CD4-positive, alpha-beta T cell treated with Interleukin-17A for 4 hours (primary cell): ENCODE results near the gene PEMT.
"Not testable (repeated sequence)": the region's sequence is repeated elsewhere in the genome, so short reads cannot be mapped to it uniquely, and the experiment has no call there.

ENCODE experiments used
- DNase-seq: peaks from one replicate; pipeline ENCODE4 v3.0.0-alpha.2; 2020; ENCODE audit warnings: mixed read lengths

The PEMT gene

GRCh38 chr17:17498606-17499301 lies 92.8 kb downstream of the PEMT start:
- no peak for DNase-seq

GRCh38 chr17:17497845-17498520 lies 93.5 kb downstream of the PEMT start:
- no peak for DNase-seq

- DNase-seq = no peak
These were observed 94.3 kb downstream of the PEMT start for GRCh38 chr17:17497065-17497844.

- DNase-seq = peak; percentile 84
These were observed 95.1 kb downstream of the PEMT start, which contains the start of gene RASD1 for GRCh38 chr17:17496189-17497064. Gene RASD1, minus strand, starts transcription at chr17:17496395. Its CDS starts 214 bp downstream, at chr17:17496181.

GRCh38 chr17:17495536-17496188 lies 95.8 kb downstream of the PEMT start:
- DNase-seq = peak; percentile 41

- peak; percentile 16 for DNase-seq
These were observed 96.5 kb downstream of the PEMT start for GRCh38 chr17:17494870-17495535.

- DNase-seq = no peak
These were observed 97.0 kb downstream of the PEMT start for GRCh38 chr17:17494499-17494869.

GRCh38 chr17:17493986-17494466 lies 97.5 kb downstream of the PEMT start:
- no peak for DNase-seq

GRCh38 chr17:17493249-17493985 lies 98.1 kb downstream of the PEMT start:
- no peak for DNase-seq

- DNase-seq = no peak
These were observed 98.9 kb downstream of the PEMT start for GRCh38 chr17:17492571-17492970.

GRCh38 chr17:17492085-17492484 lies 99.4 kb downstream of the PEMT start:
- no peak for DNase-seq

GRCh38 chr17:17491546-17491988 lies 99.9 kb downstream of the PEMT start:
- DNase-seq = no peak

GRCh38 chr17:17491031-17491471 lies 100.5 kb downstream of the PEMT start:
- no peak for DNase-seq

GRCh38 chr17:17487998-17488397 lies 103.5 kb downstream of the PEMT start:
- no peak for DNase-seq

GRCh38 chr17:17486416-17486815 lies 105.1 kb downstream of the PEMT start:
- not testable (repeated sequence) for DNase-seq

GRCh38 chr17:17485420-17485819 lies 106.1 kb downstream of the PEMT start:
- no peak for DNase-seq

GRCh38 chr17:17484451-17484899 lies 107.0 kb downstream of the PEMT start:
- no peak for DNase-seq

GRCh38 chr17:17481860-17482259 lies 109.6 kb downstream of the PEMT start:
- no peak for DNase-seq

GRCh38 chr17:17480593-17481148 lies 110.8 kb downstream of the PEMT start:
- no peak for DNase-seq

- DNase-seq = no peak
These were observed 112.3 kb downstream of the PEMT start for GRCh38 chr17:17479209-17479608.
